GM21529 (cell line): ENCODE results near the gene TNN.

Experiments used
- ATAC-seq: cut with Tn5 transposase; IDR thresholded peaks from one replicate; pipeline ENCODE4 v1.9.1; 2021; ENCODE audit not compliant: unreplicated experiment

Gene TNN

GRCh38 chr1:175137369-175137768 is 69.7 kb downstream of the TNN start:
- no peak for ATAC-seq

GRCh38 chr1:175138579-175138978 is 70.9 kb downstream of the TNN start:
- ATAC-seq, result no peak

- ATAC-seq, result no peak
These were observed 78.4 kb downstream of the TNN start for GRCh38 chr1:175145899-175146528.

- peak; percentile 35 for ATAC-seq
These were observed 79.0 kb downstream of the TNN start for GRCh38 chr1:175146529-175147213.

GRCh38 chr1:175147569-175147968 is 79.9 kb downstream of the TNN start:
- no peak for ATAC-seq

- no peak for ATAC-seq
These were observed 80.4 kb downstream of the TNN start for GRCh38 chr1:175148068-175148467.

GRCh38 chr1:175150596-175151319 is 83.1 kb downstream of the TNN start:
- ATAC-seq, result no peak

GRCh38 chr1:175152006-175152652 is 84.5 kb downstream of the TNN start:
- ATAC-seq, result no peak

GRCh38 chr1:175154629-175155472 is 87.2 kb downstream of the TNN start:
- no peak for ATAC-seq

- no peak for ATAC-seq
These were observed 87.8 kb downstream of the TNN start for GRCh38 chr1:175155473-175155856.

GRCh38 chr1:175155936-175156335 is 88.3 kb downstream of the TNN start:
- ATAC-seq, result no peak

- no peak for ATAC-seq
These were observed 89.6 kb downstream of the TNN start for GRCh38 chr1:175157200-175157599.

- ATAC-seq, result no peak
These were observed 90.5 kb downstream of the TNN start for GRCh38 chr1:175158170-175158591.

GRCh38 chr1:175162955-175163354 is 95.3 kb downstream of the TNN start:
- ATAC-seq, result no peak

GRCh38 chr1:175163702-175164101 is 96.1 kb downstream of the TNN start:
- ATAC-seq, result no peak

GRCh38 chr1:175164751-175165150 is 97.1 kb downstream of the TNN start:
- ATAC-seq, result no peak

- no peak for ATAC-seq
These were observed 99.1 kb downstream of the TNN start for GRCh38 chr1:175166746-175167145.

- no peak for ATAC-seq
These were observed 100.2 kb downstream of the TNN start for GRCh38 chr1:175167861-175168260.

- no peak for ATAC-seq
These were observed 101.1 kb downstream of the TNN start for GRCh38 chr1:175168782-175169181.

- ATAC-seq, result no peak
These were observed 101.8 kb downstream of the TNN start for GRCh38 chr1:175169286-175170018.
